ENCODE data around the gene REN. TPM values are rescaled to one million over a fixed set of nuclear protein-coding genes. Genes with fewer than 3 reads are reported as not detected.

The REN gene
- total and polyA plus RNA-seq, 2 experiments from 2014 or later = not detected

- Histone ChIP-seq H3K27ac (no peak overlapping the region), H3K9me2 (ENCODE audit: insufficient read depth) (no peaks in the 10 kb centered on the region), H4K20me1 (ENCODE audit: insufficient read depth) (no peaks in the 10 kb centered on the region), H3K9me3 (ENCODE audit: low read depth) (no peaks in the 10 kb centered on the region), H3K4me1 (ENCODE audit: insufficient read depth) (no peaks in the 10 kb centered on the region), H3F3A (ENCODE audit: insufficient read depth) (no peaks in the 10 kb centered on the region), H3K4me2 (ENCODE audit: unreplicated experiment) (no peak overlapping the region), H3K36me3 (ENCODE audit: low read depth) (no peaks in the 10 kb centered on the region), H2AFZ (no peak overlapping the region), H3K79me2 (ENCODE audit: insufficient read depth) (no peaks in the 10 kb centered on the region), H3K4me3 (no peak overlapping the region), H3K27me3 (replicated peaks; ENCODE audit: insufficient read depth) (0 out of 2 replicates have a peak, but pooled peaks cover 3% of the 10 kb centered on the region), H3K9ac (no peak overlapping the region)
- no peak for DNase-seq
- in situ Hi-C loops (cut with MboI) = no loop called here
- WGBS, 2 experiments (ENCODE audit: low coverage in 1 of 2, low lambda C conversion rate in 2 of 2, missing lambda C conversion rate in 2 of 2) = 73 to 82% methylated on average over 6 of the region's 6 CpGs
- no peak for TF ChIP-seq EZH2 (IDR thresholded peaks at IDR 0.05; ENCODE audit: insufficient read depth, poor library complexity, severe bottlenecking)
- TF ChIP-seq EZH2phosphoT487 (IDR thresholded peaks at IDR 0.05; ENCODE audit: insufficient read depth, low read depth) = no peak
Measured at GRCh38 chr1:204180133-204180532, 14.0 kb upstream of the REN start.

DNA sequence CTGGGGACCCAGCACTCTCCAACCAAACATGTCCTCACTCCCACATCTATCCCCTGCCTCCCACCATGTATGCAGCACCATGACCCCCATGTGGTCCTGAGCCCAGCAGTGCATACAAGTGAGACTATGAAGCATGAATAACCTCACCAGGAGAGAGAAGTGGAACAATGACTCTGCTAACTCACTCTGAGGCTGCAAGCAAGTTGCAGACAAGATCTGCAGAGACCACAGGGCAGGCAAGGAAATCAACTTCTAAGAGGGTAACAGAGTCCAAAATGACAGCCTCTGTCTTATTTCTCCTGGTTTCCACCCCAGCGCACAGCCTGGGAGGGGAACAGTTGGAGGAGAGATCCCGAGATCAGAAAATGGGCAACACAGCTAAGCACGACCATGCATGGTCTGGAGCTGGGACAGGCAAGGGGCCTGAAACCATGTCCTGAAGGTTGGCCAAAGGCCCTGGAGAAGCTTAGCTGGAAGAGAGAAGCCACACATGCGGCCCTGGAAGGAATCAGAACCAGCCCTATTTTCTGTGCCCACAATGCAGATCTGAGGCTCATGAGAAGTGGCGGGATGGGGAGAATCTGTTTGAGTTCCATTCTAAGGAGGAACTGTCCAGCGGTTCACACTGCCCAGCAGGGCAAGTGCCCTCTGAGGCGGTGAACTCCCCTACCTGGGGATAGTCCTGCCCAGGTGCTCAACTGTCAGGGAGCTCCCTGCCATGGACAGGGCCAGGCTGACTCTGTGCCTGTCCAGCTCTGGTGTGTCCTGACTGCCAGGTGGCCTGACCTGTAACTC, 12.5 kb upstream of the REN start:
- WGBS, 2 experiments (ENCODE audit: low coverage in 1 of 2, low lambda C conversion rate in 2 of 2, missing lambda C conversion rate in 2 of 2) = 58 to 68% methylated on average over 7 of the region's 7 CpGs
- Histone ChIP-seq H3K4me2 (ENCODE audit: unreplicated experiment) (no peak overlapping the region), H3K27ac (no peak overlapping the region), H2AFZ (no peak overlapping the region), H3K9ac (no peak overlapping the region), H3K4me1 (ENCODE audit: insufficient read depth) (no peaks in the 10 kb centered on the region), H3K79me2 (ENCODE audit: insufficient read depth) (no peaks in the 10 kb centered on the region), H3F3A (ENCODE audit: insufficient read depth) (no peaks in the 10 kb centered on the region), H3K36me3 (ENCODE audit: low read depth) (no peaks in the 10 kb centered on the region), H4K20me1 (ENCODE audit: insufficient read depth) (no peaks in the 10 kb centered on the region), H3K27me3 (replicated peaks; ENCODE audit: insufficient read depth) (0 out of 2 replicates have a peak, but pooled peaks cover 3% of the 10 kb centered on the region), H3K4me3 (no peak overlapping the region), H3K9me3 (ENCODE audit: low read depth) (no peaks in the 10 kb centered on the region), H3K9me2 (ENCODE audit: insufficient read depth) (no peaks in the 10 kb centered on the region)
- in situ Hi-C loops (cut with MboI) = no loop called here
- no peak for DNase-seq
- TF ChIP-seq EZH2 (IDR thresholded peaks at IDR 0.05; ENCODE audit: insufficient read depth, poor library complexity, severe bottlenecking) = no peak
- TF ChIP-seq EZH2phosphoT487 (IDR thresholded peaks at IDR 0.05; ENCODE audit: insufficient read depth, low read depth) = no peak

GRCh38 chr1:204177133-204177532, 11.0 kb upstream of the REN start:
- Histone ChIP-seq H3K9ac (no peak overlapping the region), H3K36me3 (ENCODE audit: low read depth) (no peaks in the 10 kb centered on the region), H3K79me2 (ENCODE audit: insufficient read depth) (no peaks in the 10 kb centered on the region), H2AFZ (no peak overlapping the region), H3K4me2 (ENCODE audit: unreplicated experiment) (no peak overlapping the region), H4K20me1 (ENCODE audit: insufficient read depth) (no peaks in the 10 kb centered on the region), H3K27me3 (replicated peaks; ENCODE audit: insufficient read depth) (0 out of 2 replicates have a peak, but pooled peaks cover 3% of the 10 kb centered on the region), H3K9me3 (ENCODE audit: low read depth) (no peaks in the 10 kb centered on the region), H3K9me2 (ENCODE audit: insufficient read depth) (no peaks in the 10 kb centered on the region), H3K4me3 (no peak overlapping the region), H3K27ac (no peak overlapping the region), H3K4me1 (ENCODE audit: insufficient read depth) (peaks cover 7% of the 10 kb centered on the region), H3F3A (ENCODE audit: insufficient read depth) (peaks cover 5% of the 10 kb centered on the region; the same call in 1 of the 2 replicates)
- DNase-seq = no peak
- TF ChIP-seq EZH2phosphoT487 (IDR thresholded peaks at IDR 0.05; ENCODE audit: insufficient read depth, low read depth) (no peak), EZH2 (IDR thresholded peaks at IDR 0.05; ENCODE audit: insufficient read depth, poor library complexity, severe bottlenecking) (no peak)
- WGBS, 2 experiments (ENCODE audit: low coverage in 1 of 2, low lambda C conversion rate in 2 of 2, missing lambda C conversion rate in 2 of 2) = 37 to 46% methylated on average over 4 of the region's 4 CpGs
- in situ Hi-C loops (cut with MboI) = no loop called here

DNA sequence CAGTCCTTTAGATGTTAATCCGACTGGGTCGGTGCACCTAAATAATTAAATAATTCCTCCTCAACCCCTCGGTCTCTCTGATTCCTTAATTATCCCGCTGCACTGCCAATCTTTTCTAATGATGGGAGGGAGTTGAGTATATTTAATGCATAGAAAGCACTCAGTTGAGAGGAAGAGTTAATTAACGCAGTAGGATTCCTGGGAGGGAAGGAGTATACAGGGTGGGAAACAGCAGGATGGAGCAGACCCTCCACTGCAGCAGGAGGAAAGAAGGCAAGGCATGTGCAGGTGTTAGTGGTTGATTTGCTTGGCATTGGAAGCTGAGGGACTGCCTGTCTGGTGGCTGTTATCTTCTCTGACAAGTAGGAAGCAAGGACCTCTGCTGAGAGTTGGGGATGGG, 9.9 kb upstream of the REN start:
- H3K4me3 ChIP-seq = no peak overlapping the region
- H3K9ac ChIP-seq = no peak overlapping the region
- peaks cover 12% of the 10 kb centered on the region; the same call in 1 of the 2 replicates for H3F3A ChIP-seq (ENCODE audit: insufficient read depth)
- no peaks in the 10 kb centered on the region for H3K79me2 ChIP-seq (ENCODE audit: insufficient read depth)
- TF ChIP-seq EZH2phosphoT487 (IDR thresholded peaks at IDR 0.05; ENCODE audit: insufficient read depth, low read depth) (no peak), EZH2 (IDR thresholded peaks at IDR 0.05; ENCODE audit: insufficient read depth, poor library complexity, severe bottlenecking) (no peak)
- 0 out of 2 replicates have a peak, but pooled peaks cover 3% of the 10 kb centered on the region for H3K27me3 ChIP-seq (replicated peaks; ENCODE audit: insufficient read depth)
- H3K4me1 ChIP-seq (ENCODE audit: insufficient read depth) = peaks cover 13% of the 10 kb centered on the region
- no peak for DNase-seq
- H3K4me2 ChIP-seq (ENCODE audit: unreplicated experiment) = no peak overlapping the region
- H3K9me3 ChIP-seq (ENCODE audit: low read depth) = no peaks in the 10 kb centered on the region
- H3K27ac ChIP-seq = no peak overlapping the region
- in situ Hi-C loops (cut with MboI) = no loop called here
- H3K36me3 ChIP-seq (ENCODE audit: low read depth) = no peaks in the 10 kb centered on the region
- no peaks in the 10 kb centered on the region for H4K20me1 ChIP-seq (ENCODE audit: insufficient read depth)
- no peaks in the 10 kb centered on the region for H3K9me2 ChIP-seq (ENCODE audit: insufficient read depth)
- no peak overlapping the region for H2AFZ ChIP-seq
- WGBS, 2 experiments (ENCODE audit: low coverage in 1 of 2, low lambda C conversion rate in 2 of 2, missing lambda C conversion rate in 2 of 2) = 93 to 94% methylated on average over 5 of the region's 5 CpGs

Measured in GM23248 (cell line).